ENCODE data around the gene TAF11L9. TPM values are rescaled to one million over a fixed set of nuclear protein-coding genes. Genes with fewer than 3 reads are reported as not detected.
A peak's percentile ranks its signal among the peaks of the same experiment; 100 is the strongest.
"Not testable (repeated sequence)": the region's sequence is repeated elsewhere in the genome, so short reads cannot be mapped to it uniquely, and the experiment has no call there.

Gene TAF11L9
- total RNA-seq, 1 donor from 2014 or later = not detected

DNA sequence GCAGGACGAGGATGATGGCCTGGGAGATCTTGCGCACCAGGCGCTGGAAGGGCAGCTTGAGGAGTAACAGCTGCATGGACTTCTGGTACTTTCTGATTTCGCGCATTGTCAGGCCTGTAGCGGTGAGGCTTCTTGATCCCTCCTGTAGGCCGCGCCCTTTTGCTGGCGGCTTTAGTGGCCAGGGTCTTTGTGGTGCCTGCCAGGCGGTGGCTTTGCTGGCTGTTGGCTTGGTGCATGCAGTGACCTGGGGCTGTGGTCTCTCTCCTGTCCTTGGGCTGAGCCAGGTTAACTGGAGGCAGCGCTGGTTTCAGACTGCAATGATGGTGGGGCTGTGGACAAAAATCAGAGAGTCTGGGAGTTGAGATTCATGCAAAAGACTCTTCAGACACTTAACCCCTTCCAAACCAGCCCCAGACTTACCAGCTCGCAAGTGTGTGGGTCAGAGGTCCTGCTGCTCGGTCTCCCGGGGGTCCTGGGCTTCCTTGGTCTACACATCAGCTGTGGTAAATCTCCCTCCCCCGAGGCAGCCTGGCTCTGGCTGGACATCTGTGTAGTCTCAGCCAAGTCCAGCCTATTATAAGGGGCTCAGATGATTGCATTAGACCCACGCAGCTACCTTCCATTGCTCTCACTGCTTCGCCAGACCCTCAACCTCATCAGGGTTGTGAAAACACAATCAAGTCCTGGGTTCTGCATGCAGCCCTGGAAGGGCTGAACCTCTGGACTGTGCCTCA is 20.8 kb upstream of the TAF11L9 start:
- Mint-ChIP-seq H3K27me3 (ENCODE audit: low read depth) (no peaks in the 10 kb centered on the region), H3K27ac (ENCODE audit: unreplicated experiment) (no peak overlapping the region), H3K36me3 (ENCODE audit: low read depth) (no peaks in the 10 kb centered on the region), H3K9me3 (peaks cover 8% of the 10 kb centered on the region), H3K4me3 (no peak overlapping the region), H3K4me1 (no peaks in the 10 kb centered on the region)
- TF ChIP-seq, protein P1, sequence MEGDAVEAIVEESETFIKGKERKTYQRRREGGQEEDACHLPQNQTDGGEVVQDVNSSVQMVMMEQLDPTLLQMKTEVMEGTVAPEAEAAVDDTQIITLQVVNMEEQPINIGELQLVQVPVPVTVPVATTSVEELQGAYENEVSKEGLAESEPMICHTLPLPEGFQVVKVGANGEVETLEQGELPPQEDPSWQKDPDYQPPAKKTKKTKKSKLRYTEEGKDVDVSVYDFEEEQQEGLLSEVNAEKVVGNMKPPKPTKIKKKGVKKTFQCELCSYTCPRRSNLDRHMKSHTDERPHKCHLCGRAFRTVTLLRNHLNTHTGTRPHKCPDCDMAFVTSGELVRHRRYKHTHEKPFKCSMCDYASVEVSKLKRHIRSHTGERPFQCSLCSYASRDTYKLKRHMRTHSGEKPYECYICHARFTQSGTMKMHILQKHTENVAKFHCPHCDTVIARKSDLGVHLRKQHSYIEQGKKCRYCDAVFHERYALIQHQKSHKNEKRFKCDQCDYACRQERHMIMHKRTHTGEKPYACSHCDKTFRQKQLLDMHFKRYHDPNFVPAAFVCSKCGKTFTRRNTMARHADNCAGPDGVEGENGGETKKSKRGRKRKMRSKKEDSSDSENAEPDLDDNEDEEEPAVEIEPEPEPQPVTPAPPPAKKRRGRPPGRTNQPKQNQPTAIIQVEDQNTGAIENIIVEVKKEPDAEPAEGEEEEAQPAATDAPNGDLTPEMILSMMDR (conservative IDR thresholded peaks at IDR 0.05) = no peak
- no peak for DNase-seq (ENCODE audit: low read depth, low spot score)

DNA sequence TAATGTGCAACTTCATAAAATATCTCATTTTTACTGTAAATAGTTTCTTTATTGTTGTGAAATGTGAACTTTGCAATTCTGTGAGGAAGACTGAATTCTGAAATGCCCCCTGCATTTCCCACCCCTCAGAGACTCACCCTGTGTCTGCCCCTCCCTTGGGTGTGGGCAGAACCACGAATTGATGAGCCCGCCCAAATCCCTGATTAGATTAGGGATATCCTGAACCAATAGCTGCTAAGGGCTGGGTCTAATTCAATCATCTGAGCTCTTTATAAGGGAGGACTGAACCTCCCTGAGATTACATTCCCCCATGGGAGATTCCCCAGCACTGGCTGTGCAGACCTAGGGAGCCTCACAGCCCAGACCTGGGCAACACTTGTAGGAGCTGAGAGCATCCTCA is 15.9 kb upstream of the TAF11L9 start, which contains the start of gene TAF11L12:
Gene TAF11L12, plus strand, starts transcription at position 301 of the 400 bp plus-strand sequence.
- DNase-seq (ENCODE audit: low read depth, low spot score); H3K4me1 Mint-ChIP-seq; H3K9me3 Mint-ChIP-seq; H3K36me3 Mint-ChIP-seq (ENCODE audit: low read depth); H3K27me3 Mint-ChIP-seq (ENCODE audit: low read depth); H3K4me3 Mint-ChIP-seq: not testable (repeated sequence)
- peak within 1 kb of the TSS; percentile 62 for H3K27ac Mint-ChIP-seq (ENCODE audit: unreplicated experiment)

DNA sequence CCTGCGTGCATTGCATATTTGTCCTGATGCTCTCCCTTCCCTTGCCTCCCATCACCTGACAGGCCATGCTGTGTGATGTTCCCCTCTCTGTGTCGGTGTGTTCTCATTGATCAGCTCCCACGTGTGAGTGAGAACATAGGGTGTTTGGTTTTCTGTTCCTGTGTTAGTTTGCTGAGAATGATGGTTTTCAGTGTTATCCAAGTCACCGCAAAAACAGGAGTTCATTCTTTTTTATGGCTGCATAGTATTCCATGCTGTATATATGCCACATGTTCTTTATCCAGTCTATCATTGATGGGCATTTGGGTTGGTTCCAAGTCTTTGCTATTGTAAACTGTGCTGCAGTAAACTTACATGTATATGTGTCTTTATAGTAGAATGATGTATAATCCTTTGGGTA is 13.3 kb upstream of the TAF11L9 start:
- H3K36me3 Mint-ChIP-seq (ENCODE audit: low read depth); H3K4me3 Mint-ChIP-seq; H3K4me1 Mint-ChIP-seq; H3K27ac Mint-ChIP-seq (ENCODE audit: unreplicated experiment); H3K27me3 Mint-ChIP-seq (ENCODE audit: low read depth); DNase-seq (ENCODE audit: low read depth, low spot score); H3K9me3 Mint-ChIP-seq: not testable (repeated sequence)

DNA sequence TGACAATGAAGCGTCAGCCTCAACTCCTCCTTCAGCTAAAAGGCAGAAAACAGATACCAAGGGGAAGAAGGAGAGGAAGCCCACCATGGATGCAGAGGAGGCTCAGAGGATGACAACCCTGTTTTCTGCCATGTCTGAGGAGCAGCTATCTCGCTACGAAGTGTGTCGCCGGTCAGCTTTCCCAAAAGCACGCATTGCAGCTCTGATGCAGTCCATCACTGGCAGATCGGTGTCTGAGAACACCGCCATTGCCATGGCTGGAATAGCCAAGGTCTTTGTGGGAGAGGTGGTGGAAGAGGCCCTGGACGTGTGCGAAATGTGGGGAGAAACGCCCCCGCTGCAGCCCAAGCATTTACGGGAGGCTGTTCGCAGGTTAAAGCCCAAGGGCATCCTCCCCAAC is 10.8 kb upstream of the TAF11L9 start:
- H3K4me1 Mint-ChIP-seq = no peaks in the 10 kb centered on the region
- TF ChIP-seq, protein P1 (conservative IDR thresholded peaks at IDR 0.05) = no peak
- H3K9me3 Mint-ChIP-seq = no peaks in the 10 kb centered on the region
- H3K4me3 Mint-ChIP-seq = no peak overlapping the region
- H3K27me3 Mint-ChIP-seq (ENCODE audit: low read depth) = no peaks in the 10 kb centered on the region
- no peak for DNase-seq (ENCODE audit: low read depth, low spot score)
- no peaks in the 10 kb centered on the region for H3K36me3 Mint-ChIP-seq (ENCODE audit: low read depth)
- no peak overlapping the region for H3K27ac Mint-ChIP-seq (ENCODE audit: unreplicated experiment)

DNA sequence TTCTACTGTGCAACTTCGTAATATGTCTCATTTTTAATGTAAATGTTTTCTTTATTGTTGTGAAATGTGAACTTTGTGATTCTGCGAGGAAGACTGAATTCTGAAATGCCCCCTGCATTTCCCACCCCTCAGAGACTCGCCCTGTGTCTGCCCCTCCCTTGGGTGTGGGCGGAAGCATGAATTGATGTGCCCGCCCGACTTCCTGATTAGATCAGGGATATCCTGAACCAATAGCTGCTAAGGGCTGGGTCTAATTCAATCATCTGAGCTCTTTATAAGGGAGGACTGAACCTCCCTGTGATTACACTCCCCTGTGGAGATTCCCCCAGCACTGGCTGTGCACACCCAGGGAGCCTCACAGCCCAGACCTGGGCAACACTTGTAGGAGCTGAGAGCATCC is 9.7 kb upstream of the TAF11L9 start, which contains the start of gene TAF11L11:
Gene TAF11L11, plus strand, starts transcription at position 304 of the 400 bp plus-strand sequence.
- not testable (repeated sequence) for H3K36me3 Mint-ChIP-seq (ENCODE audit: low read depth); H3K9me3 Mint-ChIP-seq; H3K27me3 Mint-ChIP-seq (ENCODE audit: low read depth); H3K4me3 Mint-ChIP-seq; H3K27ac Mint-ChIP-seq (ENCODE audit: unreplicated experiment); DNase-seq (ENCODE audit: low read depth, low spot score); H3K4me1 Mint-ChIP-seq

DNA sequence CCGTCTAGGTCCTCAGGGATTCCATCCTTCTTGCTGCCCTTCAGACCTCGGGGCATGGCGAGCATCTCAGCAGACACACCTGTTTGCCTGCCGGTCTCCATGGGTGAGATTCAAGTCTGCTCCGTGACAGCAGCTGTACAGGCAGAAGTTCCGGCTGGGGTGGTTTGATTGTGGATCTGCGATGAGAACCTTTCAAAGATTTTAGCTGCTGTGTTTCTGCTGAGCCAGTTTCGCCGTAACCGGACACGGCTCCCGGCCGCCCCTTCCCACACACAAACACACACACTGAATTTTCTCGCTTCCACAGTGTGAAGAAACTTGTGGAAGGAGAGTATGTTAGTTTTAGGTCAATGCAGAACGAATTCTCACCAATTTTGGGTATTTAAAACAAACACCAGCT is 3.5 kb upstream of the TAF11L9 start, which contains the start of gene TAF11L10:
Gene TAF11L10, minus strand, starts transcription at position 101 of the 400 bp plus-strand sequence.
- not testable (repeated sequence) for H3K27ac Mint-ChIP-seq (ENCODE audit: unreplicated experiment); H3K4me3 Mint-ChIP-seq; H3K27me3 Mint-ChIP-seq (ENCODE audit: low read depth); H3K4me1 Mint-ChIP-seq; DNase-seq (ENCODE audit: low read depth, low spot score); H3K36me3 Mint-ChIP-seq (ENCODE audit: low read depth); H3K9me3 Mint-ChIP-seq

DNA sequence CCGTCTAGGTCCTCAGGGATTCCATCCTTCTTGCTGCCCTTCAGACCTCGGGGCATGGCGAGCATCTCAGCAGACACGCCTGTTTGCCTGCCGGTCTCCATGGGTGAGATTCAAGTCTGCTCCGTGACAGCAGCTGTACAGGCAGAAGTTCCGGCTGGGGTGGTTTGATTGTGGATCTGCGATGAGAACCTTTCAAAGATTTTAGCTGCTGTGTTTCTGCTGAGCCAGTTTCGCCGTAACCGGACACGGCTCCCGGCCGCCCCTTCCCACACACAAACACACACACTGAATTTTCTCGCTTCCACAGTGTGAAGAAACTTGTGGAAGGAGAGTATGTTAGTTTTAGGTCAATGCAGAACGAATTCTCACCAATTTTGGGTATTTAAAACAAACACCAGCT is 3.3 kb downstream of the TAF11L9 start, which contains the start of gene TAF11L8:
Gene TAF11L8, minus strand, starts transcription at position 101 of the 400 bp plus-strand sequence.
- H3K27me3 Mint-ChIP-seq (ENCODE audit: low read depth); H3K27ac Mint-ChIP-seq (ENCODE audit: unreplicated experiment); H3K36me3 Mint-ChIP-seq (ENCODE audit: low read depth); H3K9me3 Mint-ChIP-seq; H3K4me3 Mint-ChIP-seq; DNase-seq (ENCODE audit: low read depth, low spot score); H3K4me1 Mint-ChIP-seq: not testable (repeated sequence)

DNA sequence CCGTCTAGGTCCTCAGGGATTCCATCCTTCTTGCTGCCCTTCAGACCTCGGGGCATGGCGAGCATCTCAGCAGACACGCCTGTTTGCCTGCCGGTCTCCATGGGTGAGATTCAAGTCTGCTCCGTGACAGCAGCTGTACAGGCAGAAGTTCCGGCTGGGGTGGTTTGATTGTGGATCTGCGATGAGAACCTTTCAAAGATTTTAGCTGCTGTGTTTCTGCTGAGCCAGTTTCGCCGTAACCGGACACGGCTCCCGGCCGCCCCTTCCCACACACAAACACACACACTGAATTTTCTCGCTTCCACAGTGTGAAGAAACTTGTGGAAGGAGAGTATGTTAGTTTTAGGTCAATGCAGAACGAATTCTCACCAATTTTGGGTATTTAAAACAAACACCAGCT is 8.5 kb downstream of the TAF11L9 start, which contains the start of gene TAF11L7:
Gene TAF11L7, minus strand, starts transcription at position 101 of the 400 bp plus-strand sequence.
- H3K9me3 Mint-ChIP-seq; H3K4me3 Mint-ChIP-seq; H3K27me3 Mint-ChIP-seq (ENCODE audit: low read depth); H3K4me1 Mint-ChIP-seq; H3K27ac Mint-ChIP-seq (ENCODE audit: unreplicated experiment); H3K36me3 Mint-ChIP-seq (ENCODE audit: low read depth); DNase-seq (ENCODE audit: low read depth, low spot score): not testable (repeated sequence)

Other genes with a start within 250 kb of the TAF11L9 start
- not detected in 2 replicates for gene TAF11L2, start 96.2 kb downstream of the TAF11L9 start, total RNA-seq
- not detected in 2 replicates for gene TAF11L3, start 76.0 kb downstream of the TAF11L9 start, total RNA-seq
- gene TAF11L4, start 72.6 kb downstream of the TAF11L9 start, total RNA-seq = not detected in 2 replicates
- not detected in 2 replicates for gene TAF11L5, start 69.2 kb downstream of the TAF11L9 start, total RNA-seq
- not detected in 2 replicates for gene TAF11L6, start 65.7 kb downstream of the TAF11L9 start, total RNA-seq
- not detected in 2 replicates for gene TAF11L7, start 8.6 kb downstream of the TAF11L9 start, total RNA-seq
- not detected in 2 replicates for gene TAF11L8, start 3.4 kb downstream of the TAF11L9 start, total RNA-seq
- not detected in 2 replicates for gene TAF11L10, start 3.4 kb upstream of the TAF11L9 start, total RNA-seq
- not detected in 2 replicates for gene TAF11L11, start 9.8 kb upstream of the TAF11L9 start, total RNA-seq
- gene TAF11L12, start 16.0 kb upstream of the TAF11L9 start, total RNA-seq = not detected in 2 replicates
- gene TAF11L13, start 37.7 kb upstream of the TAF11L9 start, total RNA-seq = not detected in 2 replicates
- gene TAF11L14, start 40.1 kb upstream of the TAF11L9 start, total RNA-seq = not detected in 2 replicates